Subcutaneous abdominal adipose tissue (tissue), 5 donors: ENCODE measurements around the gene MAP1LC3A.

Source experiments
- H3K27ac ChIP-seq: one replicate; pipeline ENCODE4 v1.7.0; 2013; ENCODE audit warnings: low read depth, mild to moderate bottlenecking, inconsistent platforms, low read length, moderate library complexity
- H3K27me3 ChIP-seq, 5 donors: one replicate each; pipeline ENCODE4 v1.7.0; 2013; ENCODE audit warnings: low read length in 5 of 5, inconsistent platforms in 1 of 5; ENCODE audit not compliant: control insufficient read depth in 5 of 5, insufficient read depth in 4 of 5
- H3K36me3 ChIP-seq, 5 donors: one replicate each; pipeline ENCODE4 v1.7.0; 2013; ENCODE audit warnings: low read length in 5 of 5; ENCODE audit not compliant: control insufficient read depth in 5 of 5, insufficient read depth in 5 of 5
- H3K4me1 ChIP-seq, 5 donors: one replicate each; pipeline ENCODE4 v1.7.0; 2013; ENCODE audit warnings: low read length in 5 of 5, mild to moderate bottlenecking in 3 of 5, moderate library complexity in 1 of 5; ENCODE audit not compliant: control insufficient read depth in 5 of 5, insufficient read depth in 5 of 5
- H3K4me3 ChIP-seq, 5 donors: one replicate each; pipeline ENCODE4 v1.7.0; 2013; ENCODE audit warnings: low read length in 5 of 5, low read depth in 1 of 5
- H3K9ac ChIP-seq, 5 donors: one replicate each; pipeline ENCODE4 v1.7.0; 2013; ENCODE audit warnings: low read length in 5 of 5, mild to moderate bottlenecking in 4 of 5, moderate library complexity in 3 of 5
- H3K9me3 ChIP-seq, 5 donors: one replicate each; pipeline ENCODE4 v1.7.0; 2013; ENCODE audit warnings: low read length in 5 of 5; ENCODE audit not compliant: control insufficient read depth in 5 of 5
- donor health status: healthy.
- donor health status: healthy.
- donor health status: healthy.
- donor health status: healthy.
- donor health status: healthy.

Gene MAP1LC3A

DNA sequence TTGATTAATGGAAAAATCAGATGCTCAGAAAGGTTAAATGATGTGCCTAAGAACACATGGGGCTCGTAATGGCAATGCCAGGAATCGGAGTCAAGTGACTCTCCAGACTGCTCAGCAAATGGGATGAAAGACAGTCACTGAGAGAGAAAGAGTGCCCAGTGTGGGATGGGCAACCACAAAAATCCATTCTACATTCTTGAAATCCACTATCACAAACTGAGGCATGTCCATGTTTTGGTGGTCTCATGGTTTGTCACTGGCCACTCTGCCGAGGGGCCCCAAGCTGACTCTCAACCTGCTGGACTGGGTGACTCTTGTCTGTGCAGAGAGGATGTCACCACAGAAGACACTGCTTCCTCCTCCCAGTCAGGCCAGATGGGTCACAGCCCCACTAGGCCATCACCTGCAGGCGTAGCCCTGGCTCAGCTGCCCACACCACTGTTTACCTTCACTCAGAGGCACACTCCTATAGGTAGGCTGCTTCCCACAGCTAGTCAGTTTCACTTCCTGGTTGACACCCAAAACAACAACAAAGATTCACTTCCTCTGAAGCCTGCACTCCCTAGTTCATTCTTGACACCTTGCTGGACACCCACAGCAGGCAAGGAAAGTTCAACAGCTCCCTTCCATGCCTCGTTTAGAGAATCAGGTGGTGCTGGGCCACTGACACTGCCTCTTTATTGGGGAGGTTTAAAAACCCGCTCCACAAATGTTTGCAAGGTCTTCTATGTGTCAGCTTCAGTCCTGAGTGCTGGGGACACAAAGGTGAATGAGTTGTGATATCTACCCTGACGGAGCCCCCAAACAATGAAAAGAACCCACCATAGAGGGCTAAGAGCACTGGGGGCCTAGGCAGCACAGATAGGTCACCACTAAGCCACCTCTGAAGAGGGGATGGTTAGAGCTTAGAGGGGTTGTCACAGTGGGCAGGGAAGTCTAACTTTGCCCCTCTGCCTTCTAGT lies 21.7 kb downstream of the MAP1LC3A start:
- no peak overlapping the region for H3K4me3 ChIP-seq
- no peaks in the 10 kb centered on the region for H3K27me3 ChIP-seq
- no peak overlapping the region for H3K9ac ChIP-seq
- H3K36me3 ChIP-seq, result peaks cover 0 to 11% (median 6%) of the 10 kb centered on the region in 5 donors
- no peak overlapping the region for H3K27ac ChIP-seq
- H3K4me1 ChIP-seq, result peaks cover 9 to 32% (median 29%) of the 10 kb centered on the region in 5 donors
- no peaks in the 10 kb centered on the region for H3K9me3 ChIP-seq

DNA sequence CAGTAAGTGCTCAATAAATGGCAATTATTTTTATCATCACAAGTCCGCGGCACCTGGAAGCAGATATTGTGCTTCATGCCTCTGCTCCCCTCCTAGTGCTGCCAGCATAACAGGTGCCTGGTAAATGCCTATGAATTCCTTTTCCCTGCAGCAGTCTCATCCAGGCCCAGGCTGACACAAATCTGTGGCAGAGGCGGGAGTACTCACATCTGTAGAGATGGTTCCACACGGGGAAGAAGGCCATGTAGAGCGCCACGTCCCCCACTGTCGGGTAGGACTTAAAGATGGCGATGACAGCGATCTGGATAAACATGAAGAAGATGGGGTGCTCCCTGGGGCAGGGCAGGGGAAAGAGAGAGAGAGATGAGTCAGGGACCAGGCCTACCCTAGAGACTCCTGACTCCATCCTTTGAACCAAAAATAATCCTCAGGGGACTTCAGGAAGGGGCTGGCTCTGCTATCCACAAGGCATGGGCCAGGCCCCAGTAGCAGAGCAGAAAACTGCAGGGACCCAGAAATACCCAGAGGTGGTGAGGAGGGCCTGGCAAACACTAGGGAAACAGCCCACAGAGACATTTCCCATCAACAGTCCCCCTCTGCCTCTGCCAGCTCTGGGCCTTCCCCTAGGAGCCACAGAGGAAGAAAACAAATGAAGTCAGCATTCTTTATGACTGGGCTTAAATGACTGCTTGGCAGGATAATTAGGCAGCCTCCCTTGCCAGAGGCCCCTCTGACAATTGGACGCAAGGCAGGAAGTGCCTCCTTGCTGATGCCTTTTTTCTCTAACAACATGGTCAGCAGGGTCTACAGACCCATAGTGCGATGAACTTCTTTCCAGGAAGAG lies 23.0 kb downstream of the MAP1LC3A start:
- Histone ChIP-seq H3K27me3 (no peaks in the 10 kb centered on the region), H3K4me3 (no peak overlapping the region), H3K4me1 (peaks cover 9 to 32% (median 29%) of the 10 kb centered on the region in 5 donors), H3K9ac (no peak overlapping the region), H3K9me3 (no peaks in the 10 kb centered on the region), H3K27ac (peak overlapping the region; percentile 51), H3K36me3 (peaks cover 0 to 13% (median 8%) of the 10 kb centered on the region in 5 donors)

DNA sequence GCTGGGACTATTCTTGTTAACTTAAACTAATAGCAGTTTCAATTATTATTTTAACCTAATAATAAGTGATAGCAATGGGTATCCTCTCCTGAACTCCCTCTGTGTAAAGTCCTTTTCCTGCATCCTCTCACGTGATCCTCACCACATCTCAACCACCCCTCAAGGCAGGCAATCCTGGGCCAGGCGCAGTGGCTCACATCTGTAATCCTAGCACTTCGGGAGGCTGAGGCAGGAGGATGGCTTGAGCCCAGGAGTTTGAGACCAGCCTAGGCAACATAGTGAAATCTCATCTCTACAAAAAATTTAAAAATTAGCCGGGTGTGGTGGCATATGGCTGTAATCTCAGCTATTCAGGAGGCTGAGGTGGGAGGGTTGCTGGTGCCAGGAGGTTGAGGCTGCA lies 23.7 kb downstream of the MAP1LC3A start:
- Histone ChIP-seq H3K9me3 (no peaks in the 10 kb centered on the region), H3K27me3 (no peaks in the 10 kb centered on the region), H3K4me3 (no peak overlapping the region), H3K36me3 (peaks cover 0 to 13% (median 11%) of the 10 kb centered on the region in 5 donors), H3K9ac (no peak overlapping the region), H3K4me1 (peaks cover 9 to 32% (median 29%) of the 10 kb centered on the region in 5 donors), H3K27ac (peak overlapping the region; percentile 51)

GRCh38 chr20:34582911-34583310 lies 24.4 kb downstream of the MAP1LC3A start:
- H3K9ac ChIP-seq, result no peak overlapping the region
- no peak overlapping the region for H3K27ac ChIP-seq
- no peaks in the 10 kb centered on the region for H3K9me3 ChIP-seq
- H3K4me1 ChIP-seq, result peaks cover 9 to 32% (median 25%) of the 10 kb centered on the region in 5 donors
- no peak overlapping the region for H3K4me3 ChIP-seq
- no peaks in the 10 kb centered on the region for H3K27me3 ChIP-seq
- peaks cover 5 to 13% (median 11%) of the 10 kb centered on the region in 5 donors for H3K36me3 ChIP-seq

- Histone ChIP-seq H3K9ac (no peak overlapping the region), H3K9me3 (no peaks in the 10 kb centered on the region), H3K4me1 (peaks cover 8 to 28% (median 19%) of the 10 kb centered on the region in 5 donors), H3K4me3 (no peak overlapping the region), H3K27me3 (no peaks in the 10 kb centered on the region), H3K36me3 (peaks cover 5 to 13% (median 11%) of the 10 kb centered on the region in 5 donors), H3K27ac (no peak overlapping the region)
These were observed 25.0 kb downstream of the MAP1LC3A start for GRCh38 chr20:34583544-34583943.

- Histone ChIP-seq H3K27ac (no peak overlapping the region), H3K9me3 (no peaks in the 10 kb centered on the region), H3K4me3 (no peak overlapping the region), H3K36me3 (peaks cover 5 to 13% (median 7%) of the 10 kb centered on the region in 5 donors), H3K9ac (no peak overlapping the region), H3K27me3 (no peaks in the 10 kb centered on the region), H3K4me1 (peaks cover 5 to 23% (median 13%) of the 10 kb centered on the region in 5 donors)
These were observed 26.5 kb downstream of the MAP1LC3A start for GRCh38 chr20:34585019-34585418.

- Histone ChIP-seq H3K36me3 (peaks cover 5 to 13% (median 7%) of the 10 kb centered on the region in 5 donors), H3K27me3 (no peaks in the 10 kb centered on the region), H3K4me1 (peaks cover 3 to 17% (median 7%) of the 10 kb centered on the region in 5 donors), H3K27ac (no peak overlapping the region), H3K4me3 (no peak overlapping the region), H3K9me3 (no peaks in the 10 kb centered on the region), H3K9ac (no peak overlapping the region)
These were observed 28.1 kb downstream of the MAP1LC3A start for GRCh38 chr20:34586488-34587163.

- Histone ChIP-seq H3K27me3 (no peaks in the 10 kb centered on the region), H3K4me3 (no peak overlapping the region), H3K27ac (no peak overlapping the region), H3K9me3 (no peaks in the 10 kb centered on the region), H3K36me3 (no peaks in the 10 kb centered on the region), H3K9ac (no peak overlapping the region), H3K4me1 (no peaks in the 10 kb centered on the region)
These were observed 37.1 kb downstream of the MAP1LC3A start for GRCh38 chr20:34595377-34596184.
